Nucleus accumbens (tissue), 56 donors: Measurements from ENCODE around the gene TAS1R3.

Experiments
- DNase-seq, 56 donors: peaks; one replicate each; lab custom pipeline; 2025; lab: John Stamatoyannopoulos, UW

The TAS1R3 gene

DNA sequence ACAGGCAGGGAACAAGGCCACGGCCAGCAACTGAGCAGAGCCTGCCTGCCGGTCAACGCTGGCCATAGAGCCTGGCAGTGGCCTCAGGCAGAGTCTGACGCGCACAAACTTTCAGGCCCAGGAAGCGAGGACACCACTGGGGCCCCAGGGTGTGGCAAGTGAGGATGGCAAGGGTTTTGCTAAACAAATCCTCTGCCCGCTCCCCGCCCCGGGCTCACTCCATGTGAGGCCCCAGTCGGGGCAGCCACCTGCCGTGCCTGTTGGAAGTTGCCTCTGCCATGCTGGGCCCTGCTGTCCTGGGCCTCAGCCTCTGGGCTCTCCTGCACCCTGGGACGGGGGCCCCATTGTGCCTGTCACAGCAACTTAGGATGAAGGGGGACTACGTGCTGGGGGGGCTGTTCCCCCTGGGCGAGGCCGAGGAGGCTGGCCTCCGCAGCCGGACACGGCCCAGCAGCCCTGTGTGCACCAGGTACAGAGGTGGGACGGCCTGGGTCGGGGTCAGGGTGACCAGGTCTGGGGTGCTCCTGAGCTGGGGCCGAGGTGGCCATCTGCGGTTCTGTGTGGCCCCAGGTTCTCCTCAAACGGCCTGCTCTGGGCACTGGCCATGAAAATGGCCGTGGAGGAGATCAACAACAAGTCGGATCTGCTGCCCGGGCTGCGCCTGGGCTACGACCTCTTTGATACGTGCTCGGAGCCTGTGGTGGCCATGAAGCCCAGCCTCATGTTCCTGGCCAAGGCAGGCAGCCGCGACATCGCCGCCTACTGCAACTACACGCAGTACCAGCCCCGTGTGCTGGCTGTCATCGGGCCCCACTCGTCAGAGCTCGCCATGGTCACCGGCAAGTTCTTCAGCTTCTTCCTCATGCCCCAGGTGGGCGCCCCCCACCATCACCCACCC, at the start of gene TAS1R3:
Gene TAS1R3 (plus strand): TSS at position 213 of the 898 bp plus-strand sequence. CDS start 66 bp downstream, at position 279.
- DNase-seq = no peak

DNA sequence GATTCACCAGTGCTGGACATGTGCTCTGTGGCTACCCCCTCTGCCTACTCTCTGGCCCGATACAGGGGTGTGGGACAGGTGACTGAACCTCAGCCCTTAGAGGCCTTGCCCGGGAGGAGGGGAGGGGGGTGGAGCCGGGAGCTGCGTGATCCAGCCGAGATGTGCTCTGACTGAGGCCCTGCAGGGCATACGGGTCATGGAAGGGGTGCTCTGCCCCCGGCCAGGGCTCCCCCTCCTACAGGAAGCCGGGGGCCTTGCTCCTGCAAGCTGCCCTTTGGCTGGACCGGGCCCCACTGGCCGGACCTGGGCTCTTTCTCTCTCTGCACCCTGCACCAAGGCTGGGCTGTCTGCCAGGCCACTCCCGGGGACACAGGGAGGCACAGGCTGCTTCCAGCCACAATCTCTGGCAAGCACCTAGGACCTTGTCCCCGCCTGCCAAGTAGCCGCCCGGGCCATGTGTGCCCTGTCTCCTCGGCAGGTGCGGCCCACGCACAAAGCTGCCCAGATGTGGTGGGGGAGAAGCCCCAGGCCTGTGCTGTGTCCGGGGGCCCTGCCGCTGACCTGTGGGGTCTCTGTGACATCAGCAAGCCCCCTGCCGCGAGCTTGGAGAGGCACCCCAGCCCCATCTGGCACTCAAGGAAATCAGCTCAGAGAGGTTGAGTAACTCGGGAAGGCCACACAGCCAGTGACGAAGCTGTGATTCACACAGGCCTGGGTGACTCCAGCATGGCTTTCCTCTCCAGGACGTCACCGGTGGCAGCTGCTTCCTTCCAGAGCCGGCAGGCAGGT, 49.4 kb upstream of the TAS1R3 start:
- DNase-seq = no peak

DNA sequence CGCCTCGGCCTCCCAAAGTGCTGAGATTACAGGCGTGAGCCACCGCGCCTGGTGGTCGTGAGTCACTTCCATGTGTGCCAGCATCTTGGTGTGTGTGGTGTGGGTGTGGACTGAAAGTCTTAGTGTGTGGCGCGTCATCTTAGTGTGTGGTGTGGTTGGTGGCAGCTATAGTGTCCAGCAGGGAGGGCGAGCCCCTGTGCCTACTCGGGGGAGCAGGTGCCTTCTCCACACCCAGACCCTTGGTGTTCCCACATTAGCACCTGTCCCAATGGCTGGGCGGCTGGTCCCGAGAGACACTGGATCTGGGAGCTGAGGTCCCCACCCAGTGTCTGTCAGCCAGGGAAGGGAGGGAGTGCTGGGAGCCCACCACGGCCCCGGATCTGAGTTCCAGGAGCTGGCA, 48.1 kb upstream of the TAS1R3 start:
- DNase-seq = no peak

DNA sequence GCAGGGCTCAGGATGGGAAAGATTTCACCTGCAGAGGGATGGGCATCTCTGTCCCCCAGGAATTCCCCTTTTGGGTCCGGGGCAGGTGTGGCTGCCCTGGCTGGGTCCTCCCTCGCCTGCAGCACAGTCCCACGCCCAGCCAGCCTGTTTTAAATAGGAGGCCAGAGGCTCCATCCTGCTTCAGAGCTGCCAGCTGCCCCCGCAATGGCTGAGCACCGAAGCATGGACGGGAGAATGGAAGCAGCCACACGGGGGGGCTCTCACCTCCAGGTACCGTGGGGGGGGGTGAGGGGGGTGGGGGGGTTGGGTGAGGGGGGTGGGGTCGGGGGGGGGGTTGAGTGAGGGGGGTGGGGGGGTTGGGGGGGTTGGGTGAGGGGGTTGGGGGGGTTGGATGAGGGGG, 47.3 kb upstream of the TAS1R3 start:
- DNase-seq = no peak

DNA sequence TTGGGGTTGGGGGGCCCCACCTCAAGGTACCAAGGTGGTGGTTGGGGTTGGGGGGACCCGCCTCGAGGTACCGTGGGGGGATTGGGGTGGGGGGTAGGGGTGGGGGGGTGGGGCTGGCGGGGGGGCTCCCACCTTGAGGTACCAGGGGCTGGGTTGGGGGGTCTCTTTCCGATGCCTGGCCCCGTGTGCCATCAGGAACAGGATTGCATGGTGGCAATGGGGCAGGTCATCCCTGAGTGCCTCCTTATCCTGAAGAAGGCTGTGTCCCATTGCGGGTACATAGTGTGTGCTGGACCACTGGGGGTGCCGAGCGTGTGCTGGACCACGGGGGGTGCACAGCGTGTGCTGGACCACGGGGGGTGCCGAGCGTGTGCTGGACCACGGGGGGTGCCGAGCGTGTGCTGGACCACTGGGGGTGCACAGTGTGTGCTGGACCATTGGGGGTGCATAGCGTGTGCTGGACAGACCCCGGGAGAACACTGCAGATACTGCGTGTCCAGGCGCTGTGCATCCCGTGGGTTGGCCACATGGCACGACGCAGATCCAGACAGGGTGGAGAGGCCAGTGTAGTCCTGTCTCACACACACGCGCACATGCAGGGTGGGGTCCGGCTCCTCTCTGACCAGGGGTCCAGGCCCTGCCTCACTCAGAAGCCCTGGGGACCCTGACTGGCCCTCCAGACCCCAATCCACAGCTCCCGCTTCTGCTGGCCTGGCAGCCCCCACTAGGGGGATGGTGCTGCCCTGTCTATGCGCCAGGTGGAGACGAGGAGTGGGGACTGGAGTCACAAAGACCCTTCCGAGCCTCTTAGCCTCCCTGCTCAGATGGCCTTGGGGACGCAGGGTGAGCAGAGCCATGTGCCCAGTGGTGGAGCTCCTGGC, 46.6 kb upstream of the TAS1R3 start:
- DNase-seq = no peak

DNA sequence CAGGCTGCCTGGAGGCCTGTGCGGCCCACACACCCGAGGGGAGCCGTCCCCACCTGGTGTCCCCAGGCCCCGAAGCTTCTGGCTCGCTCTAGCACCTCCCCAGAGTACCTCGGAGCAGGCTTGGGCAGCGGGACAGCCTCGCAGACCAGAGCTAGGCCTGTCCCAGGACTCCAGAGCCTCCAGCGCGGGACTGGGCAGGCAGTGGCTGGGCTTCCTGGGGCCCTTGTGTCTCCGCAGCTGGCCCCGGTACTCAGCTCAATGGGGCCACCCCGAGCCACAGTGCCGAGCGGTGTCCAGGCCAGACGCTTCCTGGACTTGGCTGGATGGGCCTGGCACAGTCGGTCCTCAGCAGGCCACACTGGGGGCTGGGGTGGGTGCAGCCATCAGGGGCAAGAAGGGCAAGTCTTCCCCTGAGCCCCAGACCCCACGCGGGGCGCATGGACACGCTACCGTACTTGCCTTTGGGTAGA, 45.9 kb upstream of the TAS1R3 start:
- DNase-seq = no peak

DNA sequence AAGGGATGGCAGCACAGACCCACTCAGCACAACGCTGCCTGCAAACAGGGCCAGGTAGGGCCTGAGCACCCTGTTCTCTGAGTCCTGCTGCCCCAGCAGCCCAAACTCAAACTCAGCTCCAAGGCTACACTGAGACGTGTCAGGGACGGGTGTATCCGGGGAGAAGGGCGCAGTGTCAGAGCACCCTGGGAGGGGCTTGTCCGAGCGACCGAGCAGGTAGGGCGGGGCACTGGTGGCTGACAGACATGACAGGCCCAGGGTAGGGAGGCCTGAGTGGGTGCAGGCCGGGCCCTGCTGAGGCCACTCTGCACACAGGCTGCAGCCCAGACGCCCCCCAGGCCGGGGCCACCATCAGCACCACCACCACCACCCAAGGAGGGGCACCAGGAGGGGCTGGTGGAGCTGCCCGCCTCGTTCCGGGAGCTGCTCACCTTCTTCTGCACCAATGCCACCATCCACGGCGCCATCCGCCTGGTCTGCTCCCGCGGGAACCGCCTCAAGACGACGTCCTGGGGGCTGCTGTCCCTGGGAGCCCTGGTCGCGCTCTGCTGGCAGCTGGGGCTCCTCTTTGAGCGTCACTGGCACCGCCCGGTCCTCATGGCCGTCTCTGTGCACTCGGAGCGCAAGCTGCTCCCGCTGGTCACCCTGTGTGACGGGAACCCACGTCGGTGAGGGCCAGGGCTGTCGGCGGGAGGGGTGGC, 45.3 kb upstream of the TAS1R3 start:
- no peak for DNase-seq

DNA sequence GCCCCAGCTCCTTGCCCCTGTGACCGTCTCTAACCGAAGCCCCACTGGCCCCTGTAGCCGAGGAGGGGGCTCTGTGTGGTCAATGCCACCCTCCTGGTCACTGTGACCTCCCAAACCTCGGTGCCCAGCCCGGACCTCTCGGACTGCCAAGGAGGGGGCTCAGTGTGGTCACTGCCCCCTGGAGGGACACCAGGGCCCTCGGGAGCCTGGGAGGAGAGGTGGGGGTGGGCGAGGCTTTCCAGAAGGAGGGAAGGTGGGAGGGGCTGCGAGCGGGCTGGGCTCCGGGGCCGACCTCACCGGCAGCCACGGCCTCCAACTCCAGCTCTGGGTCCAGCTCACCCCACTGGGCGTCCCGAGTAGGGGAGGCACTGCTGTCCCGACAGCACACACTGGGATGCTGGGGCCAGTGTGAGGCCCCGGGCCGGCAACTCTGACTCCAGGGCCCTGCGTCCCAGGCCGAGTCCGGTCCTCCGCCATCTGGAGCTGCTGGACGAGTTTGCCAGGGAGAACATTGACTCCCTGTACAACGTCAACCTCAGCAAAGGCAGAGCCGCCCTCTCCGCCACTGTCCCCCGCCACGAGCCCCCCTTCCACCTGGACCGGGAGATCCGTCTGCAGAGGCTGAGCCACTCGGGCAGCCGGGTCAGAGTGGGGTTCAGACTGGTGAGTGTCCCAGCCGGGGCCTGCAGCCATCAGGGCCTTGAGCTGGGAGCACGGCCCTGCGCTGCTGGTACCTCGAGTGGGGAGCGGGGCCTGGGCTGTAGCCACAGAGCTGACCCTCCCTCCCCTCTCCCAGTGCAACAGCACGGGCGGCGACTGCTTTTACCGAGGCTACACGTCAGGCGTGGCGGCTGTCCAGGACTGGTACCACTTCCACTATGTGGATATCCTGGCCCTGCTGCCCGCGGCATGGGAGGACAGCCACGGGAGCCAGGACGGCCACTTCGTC, 44.5 kb upstream of the TAS1R3 start:
- DNase-seq = no peak

DNA sequence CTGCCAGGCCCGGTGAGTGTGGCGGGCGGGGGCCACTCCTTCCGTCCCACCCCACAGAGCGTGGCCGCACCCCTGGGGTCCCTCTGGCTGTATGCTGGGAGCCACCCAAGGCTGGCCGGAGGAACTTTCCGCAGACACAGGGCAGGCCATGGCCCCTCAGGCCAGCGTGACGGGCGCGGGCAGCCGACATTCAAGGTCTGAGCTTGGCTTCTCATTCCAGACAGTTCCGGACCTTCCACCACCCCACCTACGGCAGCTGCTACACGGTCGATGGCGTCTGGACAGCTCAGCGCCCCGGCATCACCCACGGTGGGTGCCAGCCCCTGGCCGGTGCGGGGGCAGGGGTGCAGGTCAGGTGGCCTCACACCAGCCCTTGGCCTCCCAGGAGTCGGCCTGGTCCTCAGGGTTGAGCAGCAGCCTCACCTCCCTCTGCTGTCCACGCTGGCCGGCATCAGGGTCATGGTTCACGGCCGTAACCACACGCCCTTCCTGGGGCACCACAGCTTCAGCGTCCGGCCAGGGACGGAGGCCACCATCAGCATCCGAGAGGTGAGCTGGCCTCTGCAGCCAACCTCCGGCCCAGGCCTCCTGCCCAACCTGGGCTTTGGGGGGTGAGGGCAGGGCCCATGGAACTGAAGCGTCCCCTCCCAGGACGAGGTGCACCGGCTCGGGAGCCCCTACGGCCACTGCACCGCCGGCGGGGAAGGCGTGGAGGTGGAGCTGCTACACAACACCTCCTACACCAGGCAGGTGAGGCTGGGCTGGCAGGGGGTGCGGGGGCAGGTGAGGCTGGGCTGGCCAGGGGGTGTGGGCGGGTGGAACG, 43.6 kb upstream of the TAS1R3 start:
- DNase-seq = no peak

DNA sequence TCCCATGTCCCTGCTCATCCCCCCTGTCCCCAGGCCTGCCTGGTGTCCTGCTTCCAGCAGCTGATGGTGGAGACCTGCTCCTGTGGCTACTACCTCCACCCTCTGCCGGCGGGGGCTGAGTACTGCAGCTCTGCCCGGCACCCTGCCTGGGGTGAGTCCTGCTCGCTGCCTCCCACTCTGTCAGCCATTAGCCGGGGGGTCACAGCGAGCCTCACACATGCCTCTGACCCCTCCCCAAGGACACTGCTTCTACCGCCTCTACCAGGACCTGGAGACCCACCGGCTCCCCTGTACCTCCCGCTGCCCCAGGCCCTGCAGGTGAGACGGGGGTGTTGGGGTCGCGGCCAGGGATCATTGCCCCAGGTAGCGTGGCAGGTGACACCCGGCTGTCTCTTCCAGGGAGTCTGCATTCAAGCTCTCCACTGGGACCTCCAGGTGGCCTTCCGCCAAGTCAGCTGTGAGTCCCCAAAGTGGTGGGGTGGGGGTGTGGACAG, 40.8 kb upstream of the TAS1R3 start:
- DNase-seq = peak in 3 of 56 donors; percentile 12 to 34 (median 25)

DNA sequence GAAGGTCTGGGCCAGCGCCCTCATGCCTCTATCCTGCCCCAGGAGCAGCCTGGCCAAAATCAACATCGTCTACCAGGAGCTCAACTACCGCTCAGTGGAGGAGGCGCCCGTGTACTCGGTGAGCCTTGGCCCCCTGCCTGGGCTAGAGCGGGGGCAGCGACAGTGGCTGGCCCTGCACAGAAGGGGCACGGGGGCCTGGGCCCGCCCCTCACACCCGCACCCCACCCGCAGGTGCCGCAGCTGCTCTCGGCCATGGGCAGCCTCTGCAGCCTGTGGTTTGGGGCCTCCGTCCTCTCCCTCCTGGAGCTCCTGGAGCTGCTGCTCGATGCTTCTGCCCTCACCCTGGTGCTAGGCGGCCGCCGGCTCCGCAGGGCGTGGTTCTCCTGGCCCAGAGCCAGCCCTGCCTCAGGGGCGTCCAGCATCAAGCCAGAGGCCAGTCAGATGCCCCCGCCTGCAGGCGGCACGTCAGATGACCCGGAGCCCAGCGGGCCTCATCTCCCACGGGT, 40.0 kb upstream of the TAS1R3 start:
- peak in 1 of 56 donors; percentile 23 for DNase-seq

DNA sequence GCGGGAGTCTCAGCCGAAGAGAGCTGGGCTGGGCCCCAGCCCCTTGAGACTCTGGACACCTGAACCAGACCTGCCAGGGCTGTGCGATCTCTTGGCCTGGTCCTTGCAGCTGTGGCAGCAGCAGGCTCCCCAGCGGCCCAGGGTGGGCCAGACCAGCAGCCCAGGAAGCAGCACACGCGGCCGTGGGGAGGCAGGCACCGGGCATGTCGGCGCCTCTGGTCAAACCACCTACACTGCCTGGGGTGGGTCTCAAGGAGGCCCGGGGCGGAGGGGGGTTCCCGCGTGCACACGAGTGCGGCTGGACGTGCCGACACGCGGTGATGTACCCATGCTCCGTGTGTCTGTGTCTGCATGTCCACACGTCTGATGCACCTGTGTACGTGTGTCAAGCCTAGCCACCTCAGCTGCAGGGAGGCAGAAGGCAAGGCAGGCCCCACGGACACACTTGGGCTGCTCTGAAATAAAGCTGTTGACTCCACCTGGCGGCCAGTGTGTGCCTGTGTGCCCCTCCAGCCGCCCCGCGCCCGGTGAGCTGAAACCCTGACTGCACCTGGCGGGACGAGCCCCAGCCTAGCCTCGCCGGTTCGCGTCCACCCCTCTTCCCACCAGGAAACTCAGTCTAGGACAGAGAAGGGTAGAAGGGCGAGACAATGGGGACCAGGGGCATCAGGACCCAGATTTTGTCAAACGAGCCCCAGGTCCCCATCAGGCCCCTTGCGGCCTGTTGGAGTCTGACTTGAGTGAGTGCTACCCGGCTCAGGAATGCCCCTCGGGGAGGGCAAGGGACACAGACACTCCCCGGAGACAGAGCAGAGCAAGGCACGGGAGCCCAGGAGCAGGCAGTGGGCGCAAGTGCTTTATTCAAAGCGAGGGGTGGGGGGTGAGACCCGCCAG, 39.3 kb upstream of the TAS1R3 start:
- DNase-seq = peak in 9 of 56 donors; percentile 14 to 64 (median 34)

DNA sequence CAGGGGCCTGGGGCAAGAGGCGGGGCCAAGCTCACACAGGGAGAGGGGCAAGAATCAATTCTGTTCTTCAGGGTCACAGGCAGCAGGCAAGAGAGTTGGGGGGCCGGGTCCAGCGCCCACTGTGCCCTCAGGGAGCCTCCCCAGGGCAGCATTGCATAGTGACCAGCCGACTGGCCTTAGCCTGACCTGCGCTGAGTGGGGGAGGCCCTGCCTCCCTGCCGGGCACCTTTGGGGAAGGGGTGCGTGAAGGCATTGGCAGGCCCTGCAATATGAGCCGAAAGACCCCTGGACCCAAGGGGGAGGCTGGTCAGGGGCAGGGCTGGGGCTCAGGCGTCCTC, 38.7 kb upstream of the TAS1R3 start:
- DNase-seq = no peak

DNA sequence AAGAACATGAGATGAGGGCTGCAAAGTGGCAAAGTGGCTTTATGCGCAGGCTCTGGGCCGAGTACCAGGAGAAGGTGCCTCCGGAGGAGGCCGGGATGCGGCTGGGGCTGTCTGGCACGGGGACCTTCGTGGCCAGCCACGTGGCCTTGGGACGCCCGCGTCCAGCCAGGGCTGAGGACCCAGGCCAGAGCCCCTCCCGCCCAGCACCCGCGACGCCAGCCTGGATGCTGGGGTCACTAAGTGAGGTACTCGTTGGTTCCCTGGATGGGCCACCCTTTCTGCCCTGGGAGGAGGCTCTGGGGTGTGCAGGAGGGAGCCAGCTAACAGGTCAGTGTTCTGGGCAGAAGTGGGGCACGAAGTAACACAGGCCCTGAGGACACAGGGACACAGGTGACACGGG, 38.2 kb upstream of the TAS1R3 start:
- DNase-seq = no peak

DNA sequence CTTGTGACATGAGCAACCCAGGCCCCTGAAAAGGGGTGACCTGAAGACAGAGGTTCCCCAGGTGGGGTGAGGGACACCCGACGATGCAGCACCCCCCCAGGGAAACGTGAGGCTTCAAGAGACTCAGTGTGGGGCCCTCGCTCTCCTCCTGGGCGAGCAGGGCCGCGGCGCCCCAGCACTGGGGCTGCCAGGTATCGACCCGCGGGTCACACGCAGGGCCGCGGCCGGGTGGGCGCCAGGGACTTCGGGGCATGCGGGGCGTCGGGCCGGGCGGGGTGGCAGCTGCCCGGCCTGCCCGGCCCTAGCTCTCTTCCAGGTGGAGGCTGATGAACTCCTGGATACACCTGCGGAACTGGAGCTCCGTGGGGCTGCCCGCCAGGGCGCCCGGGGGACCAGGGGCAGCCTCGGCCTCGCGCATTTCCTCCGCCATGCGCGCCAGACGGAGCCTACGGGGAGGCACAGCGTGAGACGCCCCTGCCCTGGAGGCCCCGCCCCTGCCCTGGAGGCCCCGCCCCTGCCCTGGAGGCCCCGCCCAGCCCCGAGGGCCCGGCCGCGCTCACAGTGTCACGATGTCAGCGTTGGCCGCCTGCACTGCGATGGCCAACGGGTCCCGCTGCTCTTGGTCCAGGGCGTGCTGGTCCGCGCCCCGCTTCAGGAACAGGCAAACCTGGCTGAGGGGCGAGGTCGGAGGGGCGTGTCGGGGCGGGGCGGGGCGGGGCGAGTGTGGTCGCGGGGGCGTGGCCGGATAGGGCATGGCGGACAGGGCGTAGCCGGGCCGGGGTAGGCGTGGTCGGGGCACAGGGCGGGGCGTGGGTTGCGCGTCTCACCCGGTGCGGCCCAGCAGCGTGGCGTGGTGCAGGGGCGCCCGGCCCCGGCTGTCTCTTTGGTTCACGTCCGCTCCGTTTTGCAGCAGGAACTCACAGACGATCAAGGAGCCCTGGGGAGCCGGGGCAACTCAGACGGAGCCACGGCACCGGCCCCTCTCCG, 37.5 kb upstream of the TAS1R3 start:
- peak in 1 of 56 donors; percentile 24 for DNase-seq
